Endothelial cell of umbilical vein (primary cell): ENCODE measurements around the gene DDX17. TPM values are rescaled to one million over a fixed set of nuclear protein-coding genes. Genes with fewer than 3 reads are reported as not detected.

Experiments used
- BruUV-seq: library from RNA; stranded (reverse); fragments of 400-500 nt; replicated peaks from 2 replicates; lab custom pipeline; 2021; lab: Mats Ljungman, UMichigan
- CTCF ChIA-PET: fragments of 300-600, 350-600 bp; sonication (Branson Sonifier 250); formaldehyde crosslinking; loops from one replicate; lab custom pipeline; 2021; ENCODE audit warnings: antibody characterized with exemption, inconsistent platforms; lab: Charles Lee
- POLR2A ChIA-PET: fragments of 300-600, 350-600 bp; sonication (Branson Sonifier 250); formaldehyde crosslinking; loops from one replicate; lab custom pipeline; 2021; ENCODE audit warnings: antibody characterized with exemption, inconsistent platforms; lab: Charles Lee
- DNase-seq: peaks from one replicate; pipeline ENCODE4 v3.0.0-alpha.2; 2011; ENCODE audit warnings: low read depth, low spot score
- FAIRE-seq: peaks from 2 replicates; lab custom pipeline; 2011; peaks lifted over from hg19 to GRCh38; lab: Jason Lieb, UNC
- H2AFZ ChIP-seq: 2 replicates; pipeline ENCODE4 v1.6.0; 2012; ENCODE audit warnings: low read depth, low read length, control low read depth, inconsistent platforms
- H3K27ac ChIP-seq: 2 replicates; pipeline ENCODE4 v1.5.1; 2011; ENCODE audit warnings: low read depth, mild to moderate bottlenecking, control low read depth, low read length, moderate library complexity; ENCODE audit not compliant: insufficient read depth
- H3K27me3 ChIP-seq, 2 experiments: 2 replicates each; pipeline versions ENCODE4 v1.6.0 to v1.6.1; 2011; ENCODE audit warnings: low read length in 2 of 2, mixed read lengths in 1 of 2; ENCODE audit not compliant: control insufficient read depth in 2 of 2, insufficient read depth in 2 of 2
- H3K36me3 ChIP-seq, 2 experiments: 2 replicates in 1 of 2; 3 replicates in 1 of 2; pipeline ENCODE4 v1.5.1; 2011; ENCODE audit warnings: low read length in 2 of 2, mild to moderate bottlenecking in 1 of 2, moderate library complexity in 1 of 2; ENCODE audit not compliant: control insufficient read depth in 2 of 2, insufficient read depth in 2 of 2; ENCODE audit errors: extremely low read depth in 1 of 2
- H3K4me1 ChIP-seq: 3 replicates; pipeline ENCODE4 v1.5.1; 2011; ENCODE audit warnings: mild to moderate bottlenecking, low read length; ENCODE audit not compliant: control insufficient read depth, insufficient read depth; ENCODE audit errors: extremely low read depth
- H3K4me2 ChIP-seq: 2 replicates; pipeline ENCODE4 v1.6.1; 2011; ENCODE audit warnings: low read length, control low read depth, mixed read lengths; ENCODE audit not compliant: insufficient read depth
- H3K4me3 ChIP-seq, 3 experiments: fragments of 200-600 bp in 1 of 3; sonication (generic), shearing (Covaris generic) in 1 of 3; replicated peaks in 1 of 3; 2 replicates each; pipeline ENCODE4 v1.5.1; 2011 to 2016; ENCODE audit warnings: control low read depth in 3 of 3, low read length in 3 of 3, mild to moderate bottlenecking in 2 of 3, inconsistent platforms in 1 of 3, low read depth in 1 of 3, moderate library complexity in 1 of 3; ENCODE audit not compliant: insufficient read depth in 1 of 3
- H3K79me2 ChIP-seq: 2 replicates; pipeline ENCODE4 v1.6.0; 2012; ENCODE audit warnings: low read length, inconsistent platforms; ENCODE audit not compliant: control insufficient read depth, insufficient read depth
- H3K9ac ChIP-seq: replicated peaks from 2 replicates; pipeline ENCODE3; 2011; ENCODE audit warnings: low read length, control low read depth; ENCODE audit not compliant: insufficient read depth; ENCODE audit errors: extremely low read depth
- H3K9me1 ChIP-seq: replicated peaks from 3 replicates; pipeline ENCODE4 v1.6.0; 2011; ENCODE audit warnings: mild to moderate bottlenecking, low read length; ENCODE audit not compliant: control insufficient read depth, insufficient read depth; ENCODE audit errors: extremely low read depth
- H3K9me3 ChIP-seq: replicated peaks from 2 replicates; pipeline ENCODE4 v1.5.1; 2012; ENCODE audit warnings: low read length, inconsistent platforms; ENCODE audit not compliant: control insufficient read depth, insufficient read depth
- H4K20me1 ChIP-seq: replicated peaks from 2 replicates; pipeline ENCODE3; 2011; ENCODE audit warnings: mild to moderate bottlenecking, low read length; ENCODE audit not compliant: control insufficient read depth, insufficient read depth; ENCODE audit errors: extremely low read depth
- EZH2 ChIP-seq: IDR thresholded peaks from 2 replicates; pipeline ENCODE4 v1.6.1; 2012; ENCODE audit warnings: borderline replicate concordance, low read depth, mild to moderate bottlenecking, moderate library complexity, low read length, inconsistent platforms; ENCODE audit not compliant: severe bottlenecking
- FOS ChIP-seq: IDR thresholded peaks from 2 replicates; pipeline ENCODE4 v1.6.1; 2011; ENCODE audit warnings: mild to moderate bottlenecking, low read length, moderate library complexity, borderline replicate concordance; ENCODE audit not compliant: insufficient read depth
- GATA2 ChIP-seq: IDR thresholded peaks from 2 replicates; pipeline ENCODE4 v1.7.0; 2011; ENCODE audit warnings: low read depth, mild to moderate bottlenecking, moderate library complexity, mixed read lengths, low read length; ENCODE audit not compliant: insufficient read length, insufficient read depth
- JUN ChIP-seq: IDR thresholded peaks from 2 replicates; pipeline ENCODE4 v1.6.1; 2011; ENCODE audit warnings: borderline replicate concordance, low read depth; ENCODE audit not compliant: insufficient read length, insufficient read depth
- MAX ChIP-seq: IDR thresholded peaks from 2 replicates; pipeline ENCODE4 v1.6.1; 2011; ENCODE audit not compliant: insufficient read depth, insufficient read length
- MYC ChIP-seq: IDR thresholded peaks from one replicate; pipeline ENCODE4 v1.6.1; 2011; ENCODE audit warnings: mild to moderate bottlenecking, low read depth, low read length
- POLR2A ChIP-seq: IDR thresholded peaks from 2 replicates; pipeline ENCODE4 v1.6.1; 2012; ENCODE audit warnings: low read depth, mild to moderate bottlenecking, control low read depth, low read length
- POLR2AphosphoS5 ChIP-seq: IDR thresholded peaks from 2 replicates; pipeline ENCODE4 v1.6.1; 2012; ENCODE audit warnings: low read depth, mild to moderate bottlenecking, control low read depth, low read length, moderate library complexity; ENCODE audit not compliant: insufficient read depth
- dilution Hi-C: fragments of 300-500 bp; cut with MboI; formaldehyde crosslinking; loops from one replicate; pipeline ENCODE4 v1.15.0; 2019; ENCODE audit warnings: low sequenced_read_pairs; ENCODE audit not compliant: extremely low pct_ligation_motif_present
- intact Hi-C: fragments of 100-400 bp; cut with micrococcal nuclease; formaldehyde crosslinking; loops from one replicate; pipeline ENCODE4 v1.10.0; 2022
- polyA plus RNA-seq, 4 experiments: library from polyadenylated mRNA; depleted of rRNA in 3 of 4; stranded (reverse) in 3 of 4; unstranded in 1 of 4; fragments of >200 nt; gene quantifications; 2 replicates each; pipeline versions ENCODE4 v1.2.1 to v1.2.3, GENCODE V29; 2011 to 2012; ENCODE audit warnings: missing spikeins in 1 of 4
- total RNA-seq: library from RNA; stranded (reverse); gene quantifications from 2 replicates; pipeline ENCODE4 v1.2.3, GENCODE V29; 2021
- TF ChIP-seq, protein P1 (sequence below), 2 donors: IDR thresholded peaks; 1 replicate in 1 of 2; 2 replicates in 1 of 2; pipeline ENCODE4 v1.5.1; 2011; ENCODE audit warnings: low read length in 2 of 2, mild to moderate bottlenecking in 2 of 2, moderate library complexity in 2 of 2, control low read depth in 1 of 2, inconsistent platforms in 1 of 2, low read depth in 1 of 2; ENCODE audit not compliant: insufficient read depth in 1 of 2; ENCODE audit errors: extremely low read depth in 1 of 2

Gene DDX17
- total and polyA plus RNA-seq, 2 donors (not counting 3 experiments of a cell fraction or from before 2014, with no cell fraction given): 393 to 402 TPM

- intact Hi-C loops (no loop called here), dilution Hi-C loops (no loop called here)
- DNase-seq (no peak), FAIRE-seq (no peak)
- Histone ChIP-seq H3K27me3 (peaks cover 0 to 2% of the 10 kb centered on the region in 2 experiments), H3K4me1 (no peaks in the 10 kb centered on the region), H3K36me3 (no peaks in the 10 kb centered on the region), H2AFZ (no peak overlapping the region), H3K9ac (no peak overlapping the region), H4K20me1 (no peaks in the 10 kb centered on the region), H3K9me3 (no peaks in the 10 kb centered on the region), H3K4me2 (no peak overlapping the region), H3K4me3 (no peak overlapping the region), H3K27ac (no peak overlapping the region), H3K9me1 (no peaks in the 10 kb centered on the region), H3K79me2 (no peaks in the 10 kb centered on the region)
- TF ChIP-seq POLR2A (no peak), JUN (no peak), POLR2AphosphoS5 (no peak), FOS (no peak), MAX (no peak), MYC (no peak), GATA2 (no peak), EZH2 (no peak)
- TF ChIP-seq, protein P1, sequence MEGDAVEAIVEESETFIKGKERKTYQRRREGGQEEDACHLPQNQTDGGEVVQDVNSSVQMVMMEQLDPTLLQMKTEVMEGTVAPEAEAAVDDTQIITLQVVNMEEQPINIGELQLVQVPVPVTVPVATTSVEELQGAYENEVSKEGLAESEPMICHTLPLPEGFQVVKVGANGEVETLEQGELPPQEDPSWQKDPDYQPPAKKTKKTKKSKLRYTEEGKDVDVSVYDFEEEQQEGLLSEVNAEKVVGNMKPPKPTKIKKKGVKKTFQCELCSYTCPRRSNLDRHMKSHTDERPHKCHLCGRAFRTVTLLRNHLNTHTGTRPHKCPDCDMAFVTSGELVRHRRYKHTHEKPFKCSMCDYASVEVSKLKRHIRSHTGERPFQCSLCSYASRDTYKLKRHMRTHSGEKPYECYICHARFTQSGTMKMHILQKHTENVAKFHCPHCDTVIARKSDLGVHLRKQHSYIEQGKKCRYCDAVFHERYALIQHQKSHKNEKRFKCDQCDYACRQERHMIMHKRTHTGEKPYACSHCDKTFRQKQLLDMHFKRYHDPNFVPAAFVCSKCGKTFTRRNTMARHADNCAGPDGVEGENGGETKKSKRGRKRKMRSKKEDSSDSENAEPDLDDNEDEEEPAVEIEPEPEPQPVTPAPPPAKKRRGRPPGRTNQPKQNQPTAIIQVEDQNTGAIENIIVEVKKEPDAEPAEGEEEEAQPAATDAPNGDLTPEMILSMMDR (IDR thresholded peaks at IDR 0.05; ENCODE audit: extremely low read depth in 1 of 2, insufficient read depth in 1 of 2, low read depth in 1 of 2, low read length in 2 of 2): no peak
- ChIA-PET POLR2A (interaction anchor here (0.7 to 1.0 kb wide), 3 partner anchors 22 to 1718 kb away, joined by 3 to 4 read pairs (median 3); no protein-coding TSS in a partner anchor), CTCF (interaction anchor here (0.9 to 2.3 kb wide), 3 partner anchors 12 to 59 kb away, joined by 3 to 12 read pairs (median 4); no protein-coding TSS in a partner anchor)
- no TSS peak for BruUV-seq
These were observed 17.4 kb upstream of the DDX17 start for GRCh38 chr22:38523479-38523878.
